Loucy (cell line): ENCODE results near the gene MTA1.
A peak's percentile ranks its signal among the peaks of the same experiment; 100 is the strongest.

Experiments
- H2AFZ ChIP-seq: fragments of 200-600 bp; sonication (generic); 2 replicates; pipeline ENCODE4 v1.6.0; 2016; ENCODE audit warnings: antibody characterized with exemption, mild to moderate bottlenecking, low read length, moderate library complexity
- H3F3A ChIP-seq: fragments of 200-600 bp; 2 replicates; pipeline ENCODE4 v1.6.0; 2016; ENCODE audit warnings: antibody characterized with exemption, low read depth, mild to moderate bottlenecking
- H3K27me3 ChIP-seq: fragments of 200-600 bp; sonication (generic); 2 replicates; pipeline ENCODE4 v1.6.1; 2014; ENCODE audit warnings: low read length, mild to moderate bottlenecking; ENCODE audit not compliant: insufficient read depth, poor library complexity, severe bottlenecking
- H3K36me3 ChIP-seq: fragments of 200-600 bp; sonication (generic); 2 replicates; pipeline ENCODE4 v1.6.1; 2016; ENCODE audit warnings: low read length; ENCODE audit not compliant: insufficient read depth
- H3K4me1 ChIP-seq: fragments of 200-600 bp; sonication (generic); 2 replicates; pipeline ENCODE4 v1.5.1; 2014; ENCODE audit warnings: low read length, mild to moderate bottlenecking; ENCODE audit not compliant: insufficient read depth, poor library complexity, severe bottlenecking
- H3K4me2 ChIP-seq: fragments of 200-600 bp; sonication (generic); 2 replicates; pipeline ENCODE4 v1.6.0; 2014; ENCODE audit warnings: antibody characterized with exemption, low read length, low read depth, mild to moderate bottlenecking; ENCODE audit not compliant: poor library complexity, severe bottlenecking
- H3K4me3 ChIP-seq: fragments of 200-600 bp; sonication (generic); 2 replicates; pipeline ENCODE4 v1.5.1; 2014; ENCODE audit warnings: low read length, mild to moderate bottlenecking, mixed read lengths; ENCODE audit not compliant: poor library complexity, severe bottlenecking
- H3K79me2 ChIP-seq: fragments of 200-600 bp; sonication (generic); 2 replicates; pipeline ENCODE4 v1.6.1; 2014; ENCODE audit warnings: low read length; ENCODE audit not compliant: insufficient read depth
- H3K9ac ChIP-seq: fragments of 200-600 bp; sonication (generic); 2 replicates; pipeline ENCODE4 v1.6.0; 2014; ENCODE audit warnings: mild to moderate bottlenecking, low read depth, low read length, moderate library complexity; ENCODE audit not compliant: poor library complexity, severe bottlenecking
- H3K9me2 ChIP-seq: fragments of 200-600 bp; sonication (generic); replicated peaks from 2 replicates; pipeline ENCODE4 v1.6.1; 2016; ENCODE audit warnings: low read depth, low read length, mixed read lengths
- H3K9me3 ChIP-seq: fragments of 200-600 bp; sonication (generic); 2 replicates; pipeline ENCODE4 v1.6.1; 2014; ENCODE audit warnings: mild to moderate bottlenecking, antibody characterized with exemption, low read length, low read depth; ENCODE audit not compliant: insufficient read depth
- H4K20me1 ChIP-seq: fragments of 200-600 bp; sonication (generic); 2 replicates; pipeline ENCODE4 v1.6.0; 2014; ENCODE audit warnings: antibody characterized with exemption, low read length, mild to moderate bottlenecking; ENCODE audit not compliant: insufficient read depth, poor library complexity, severe bottlenecking
- EZH2phosphoT487 ChIP-seq: fragments of 200-600 bp; IDR thresholded peaks from 2 replicates; pipeline ENCODE4 v1.6.1; 2018; ENCODE audit warnings: antibody characterized with exemption, mild to moderate bottlenecking, moderate library complexity, borderline replicate concordance
- TF ChIP-seq, protein P1 (sequence below): fragments of 200-600 bp; sonication (generic); conservative IDR thresholded peaks from 2 replicates; pipeline ENCODE4 v1.5.1; 2014; ENCODE audit warnings: mild to moderate bottlenecking, antibody characterized with exemption, low read length

Gene MTA1

DNA sequence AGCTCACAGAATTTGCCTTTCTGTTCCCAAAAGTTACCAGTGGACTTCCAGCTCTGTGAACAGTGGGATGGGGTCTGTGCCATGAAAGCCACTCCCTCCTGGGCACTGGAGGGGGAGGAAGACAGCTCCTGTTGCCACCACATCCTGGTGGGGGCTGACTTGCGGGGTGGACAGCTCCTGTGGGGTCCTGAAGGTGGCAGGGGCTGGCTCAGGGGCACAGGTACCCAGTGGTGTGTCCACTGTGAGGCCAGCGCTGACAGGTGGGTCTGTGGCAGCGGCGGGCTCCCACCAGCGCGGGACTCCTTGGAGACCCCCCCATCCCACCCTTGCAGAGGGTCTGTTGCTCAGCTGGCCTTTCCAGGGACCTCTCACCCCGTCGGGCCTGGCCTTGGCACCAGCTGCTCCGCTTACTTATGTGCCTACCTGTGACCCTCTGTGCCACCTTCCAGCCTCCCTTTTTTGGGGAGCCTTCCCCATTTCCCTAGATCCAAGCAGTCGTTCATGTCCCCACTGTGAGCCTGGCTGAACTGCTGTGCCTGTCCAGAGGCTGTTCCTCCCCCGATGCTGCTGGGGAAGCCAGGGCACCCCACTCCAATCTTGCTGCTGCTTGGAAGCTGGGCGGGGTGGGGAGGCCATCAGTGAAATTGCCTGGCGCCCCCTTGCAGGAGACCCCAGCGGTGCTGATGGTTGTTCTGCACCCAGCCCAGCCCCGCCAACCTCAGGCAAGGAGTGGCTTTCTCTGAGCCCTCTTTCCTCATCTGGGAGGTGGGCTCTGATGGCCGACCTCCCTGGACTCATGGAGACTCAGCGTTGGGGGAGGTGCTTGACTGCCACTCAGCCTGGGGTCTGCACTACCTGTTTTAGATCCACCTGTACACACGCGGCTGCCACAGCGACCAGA, 73.6 kb downstream of the MTA1 start:
- no peaks in the 10 kb centered on the region for H3K9me2 ChIP-seq
- no peak for TF ChIP-seq EZH2phosphoT487
- TF ChIP-seq, protein P1, sequence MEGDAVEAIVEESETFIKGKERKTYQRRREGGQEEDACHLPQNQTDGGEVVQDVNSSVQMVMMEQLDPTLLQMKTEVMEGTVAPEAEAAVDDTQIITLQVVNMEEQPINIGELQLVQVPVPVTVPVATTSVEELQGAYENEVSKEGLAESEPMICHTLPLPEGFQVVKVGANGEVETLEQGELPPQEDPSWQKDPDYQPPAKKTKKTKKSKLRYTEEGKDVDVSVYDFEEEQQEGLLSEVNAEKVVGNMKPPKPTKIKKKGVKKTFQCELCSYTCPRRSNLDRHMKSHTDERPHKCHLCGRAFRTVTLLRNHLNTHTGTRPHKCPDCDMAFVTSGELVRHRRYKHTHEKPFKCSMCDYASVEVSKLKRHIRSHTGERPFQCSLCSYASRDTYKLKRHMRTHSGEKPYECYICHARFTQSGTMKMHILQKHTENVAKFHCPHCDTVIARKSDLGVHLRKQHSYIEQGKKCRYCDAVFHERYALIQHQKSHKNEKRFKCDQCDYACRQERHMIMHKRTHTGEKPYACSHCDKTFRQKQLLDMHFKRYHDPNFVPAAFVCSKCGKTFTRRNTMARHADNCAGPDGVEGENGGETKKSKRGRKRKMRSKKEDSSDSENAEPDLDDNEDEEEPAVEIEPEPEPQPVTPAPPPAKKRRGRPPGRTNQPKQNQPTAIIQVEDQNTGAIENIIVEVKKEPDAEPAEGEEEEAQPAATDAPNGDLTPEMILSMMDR, result no peak; the same call in 1 of the 2 replicates
- H3K4me3 ChIP-seq, result peak overlapping the region; percentile 84
- no peaks in the 10 kb centered on the region for H3K36me3 ChIP-seq
- H3K9me3 ChIP-seq, result no peaks in the 10 kb centered on the region
- peaks cover 20% of the 10 kb centered on the region for H3K79me2 ChIP-seq
- H3K9ac ChIP-seq, result no peak overlapping the region
- no peaks in the 10 kb centered on the region for H3K27me3 ChIP-seq
- H4K20me1 ChIP-seq, result peaks cover 16% of the 10 kb centered on the region
- H3K4me2 ChIP-seq, result peak overlapping the region; percentile 90
- peaks cover 17% of the 10 kb centered on the region for H3K4me1 ChIP-seq
- H3F3A ChIP-seq, result no peaks in the 10 kb centered on the region
- no peak overlapping the region for H2AFZ ChIP-seq

DNA sequence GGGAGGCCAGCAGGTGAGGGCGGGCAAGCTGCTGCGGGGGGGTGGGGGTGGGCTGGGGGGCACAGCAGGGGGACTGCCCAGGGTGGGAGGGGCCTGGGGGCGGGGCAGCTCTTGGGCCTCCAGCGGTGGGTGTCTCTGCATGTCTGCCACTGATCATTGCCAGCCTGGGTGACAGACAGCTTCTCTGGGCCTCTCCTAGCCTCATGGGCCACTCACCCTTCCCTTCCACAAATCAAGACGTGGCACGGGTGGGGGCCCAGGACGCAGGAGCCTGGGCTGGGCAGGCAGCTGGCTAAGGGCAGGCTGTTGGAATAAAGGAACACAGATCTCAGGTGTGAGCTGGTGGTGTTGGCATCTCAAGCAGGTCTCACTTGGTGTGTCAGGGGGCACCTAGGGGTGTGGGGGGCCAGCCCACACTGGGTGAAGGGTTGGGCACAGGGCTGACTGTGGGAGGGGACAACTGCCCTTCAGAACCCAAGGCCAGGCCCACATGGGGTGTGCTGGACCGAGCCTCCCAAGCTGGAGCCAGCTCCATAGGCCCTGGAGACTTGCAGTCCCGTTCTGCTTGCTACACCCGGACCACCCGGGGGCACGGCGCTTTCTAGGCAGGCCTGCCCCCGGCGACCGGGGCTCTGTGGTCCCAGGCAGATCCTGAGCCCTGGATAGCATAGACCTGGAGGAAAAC, 74.4 kb downstream of the MTA1 start:
- Histone ChIP-seq H3K79me2 (peaks cover 20% of the 10 kb centered on the region), H4K20me1 (peaks cover 16% of the 10 kb centered on the region), H2AFZ (no peak overlapping the region), H3K9ac (no peak overlapping the region), H3K4me2 (no peak overlapping the region), H3K4me1 (peaks cover 17% of the 10 kb centered on the region), H3K4me3 (no peak overlapping the region), H3K9me3 (no peaks in the 10 kb centered on the region), H3K36me3 (no peaks in the 10 kb centered on the region), H3K9me2 (no peaks in the 10 kb centered on the region), H3K27me3 (no peaks in the 10 kb centered on the region), H3F3A (no peaks in the 10 kb centered on the region)
- TF ChIP-seq, protein P1, result no peak
- no peak for TF ChIP-seq EZH2phosphoT487

DNA sequence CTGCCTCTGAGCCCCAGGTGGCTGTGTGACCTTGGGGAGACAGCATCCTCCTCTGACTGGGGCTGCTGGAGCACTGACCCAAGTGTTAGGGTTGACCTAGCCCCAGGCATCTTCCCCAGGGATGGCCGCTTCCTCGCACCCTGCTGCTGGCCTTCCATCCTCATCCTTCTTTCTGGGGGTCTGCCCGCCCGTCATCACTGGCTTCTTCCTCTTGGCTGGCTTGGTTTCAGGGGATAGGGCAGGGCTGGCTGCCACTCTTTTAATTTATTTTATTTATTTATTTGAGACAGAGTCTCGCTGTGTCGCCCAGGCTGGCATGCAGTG, 74.9 kb downstream of the MTA1 start:
- no peaks in the 10 kb centered on the region for H3K9me3 ChIP-seq
- H3K9me2 ChIP-seq, result no peaks in the 10 kb centered on the region
- peaks cover 12% of the 10 kb centered on the region for H3K4me1 ChIP-seq
- no peak overlapping the region for H3K9ac ChIP-seq
- no peaks in the 10 kb centered on the region for H3K27me3 ChIP-seq
- no peak overlapping the region for H2AFZ ChIP-seq
- no peaks in the 10 kb centered on the region for H3F3A ChIP-seq
- H3K4me3 ChIP-seq, result no peak overlapping the region
- H3K36me3 ChIP-seq, result no peaks in the 10 kb centered on the region
- H4K20me1 ChIP-seq, result peaks cover 16% of the 10 kb centered on the region
- H3K4me2 ChIP-seq, result no peak overlapping the region
- TF ChIP-seq, protein P1, result no peak
- no peak for TF ChIP-seq EZH2phosphoT487
- H3K79me2 ChIP-seq, result peaks cover 20% of the 10 kb centered on the region
